ENCODE results near the gene ZDHHC20. TPM values are rescaled to one million over a fixed set of nuclear protein-coding genes. Genes with fewer than 3 reads are reported as not detected.

ZDHHC20 gene
- polyA plus RNA-seq, 4 donors = 17.8 to 68.8 (median 23.1) TPM

GRCh38 chr13:21338156-21338555 is 120.9 kb downstream of the ZDHHC20 start:
- H3K4me3 ChIP-seq (ENCODE audit: low read depth in 1 of 3, low read length in 3 of 3) = no peak overlapping the region
- WGBS, 3 donors = 87 to 91% (median 87%) methylated on average over 6 of the region's 6 CpGs
- no peaks in the 10 kb centered on the region for H3K36me3 ChIP-seq (ENCODE audit: control insufficient read depth in 3 of 3, insufficient read depth in 2 of 3, low read depth in 1 of 3, low read length in 3 of 3)
- H3K27ac ChIP-seq (ENCODE audit: low read depth in 1 of 3, low read length in 2 of 3) = no peak overlapping the region
- no peaks in the 10 kb centered on the region for H3K27me3 ChIP-seq (ENCODE audit: control insufficient read depth in 3 of 3, insufficient read depth in 3 of 3, low read length in 3 of 3)
- H3K9me3 ChIP-seq (ENCODE audit: control insufficient read depth in 2 of 2, insufficient read depth in 1 of 2, low read depth in 1 of 2, low read length in 1 of 2) = no peaks in the 10 kb centered on the region
- FAIRE-seq = no peak
- H3K4me1 ChIP-seq (ENCODE audit: control insufficient read depth in 3 of 3, insufficient read depth in 2 of 3, low read depth in 1 of 3, low read length in 2 of 3) = no peaks in the 10 kb centered on the region
- no peak for DNase-seq

- Histone ChIP-seq H3K27ac (ENCODE audit: low read depth in 1 of 3, low read length in 2 of 3) (no peak overlapping the region), H3K36me3 (ENCODE audit: control insufficient read depth in 3 of 3, insufficient read depth in 2 of 3, low read depth in 1 of 3, low read length in 3 of 3) (no peaks in the 10 kb centered on the region), H3K4me3 (ENCODE audit: low read depth in 1 of 3, low read length in 3 of 3) (no peak overlapping the region), H3K9me3 (ENCODE audit: control insufficient read depth in 2 of 2, insufficient read depth in 1 of 2, low read depth in 1 of 2, low read length in 1 of 2) (no peaks in the 10 kb centered on the region), H3K27me3 (ENCODE audit: control insufficient read depth in 3 of 3, insufficient read depth in 3 of 3, low read length in 3 of 3) (no peaks in the 10 kb centered on the region), H3K4me1 (ENCODE audit: control insufficient read depth in 3 of 3, insufficient read depth in 2 of 3, low read depth in 1 of 3, low read length in 2 of 3) (no peaks in the 10 kb centered on the region)
- FAIRE-seq = no peak
- 83 to 92% (median 86%) methylated on average over 10 of the region's 10 CpGs for WGBS, 3 donors
- no peak for DNase-seq
Measured at GRCh38 chr13:21336609-21337349, 122.3 kb downstream of the ZDHHC20 start.

DNA sequence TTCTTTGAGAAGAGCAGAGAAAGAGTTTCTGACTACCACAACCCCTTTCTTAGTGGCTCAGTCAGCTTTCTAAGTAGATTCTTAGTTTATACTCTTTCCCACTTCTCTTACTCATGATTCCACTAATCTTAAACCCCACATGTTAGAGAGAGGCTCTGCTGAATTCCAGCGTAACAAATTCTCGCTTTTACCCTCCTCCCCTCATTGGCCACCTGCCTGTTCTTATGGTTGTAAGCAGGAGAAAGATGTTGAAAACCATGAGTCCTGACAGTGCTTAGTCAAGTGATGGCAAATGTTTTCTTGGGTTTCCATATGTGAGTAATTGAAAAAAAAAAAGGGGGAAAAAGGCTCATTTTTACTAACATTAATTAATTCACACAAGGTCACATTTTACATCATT is 125.9 kb downstream of the ZDHHC20 start:
- 71 to 94% (median 72%) methylated on average over 2 of the region's 2 CpGs for WGBS, 3 donors
- Histone ChIP-seq H3K27me3 (ENCODE audit: control insufficient read depth in 3 of 3, insufficient read depth in 3 of 3, low read length in 3 of 3) (no peaks in the 10 kb centered on the region), H3K27ac (ENCODE audit: low read depth in 1 of 3, low read length in 2 of 3) (no peak overlapping the region), H3K4me1 (ENCODE audit: control insufficient read depth in 3 of 3, insufficient read depth in 2 of 3, low read depth in 1 of 3, low read length in 2 of 3) (no peaks in the 10 kb centered on the region), H3K9me3 (ENCODE audit: control insufficient read depth in 2 of 2, insufficient read depth in 1 of 2, low read depth in 1 of 2, low read length in 1 of 2) (no peaks in the 10 kb centered on the region), H3K36me3 (ENCODE audit: control insufficient read depth in 3 of 3, insufficient read depth in 2 of 3, low read depth in 1 of 3, low read length in 3 of 3) (no peaks in the 10 kb centered on the region), H3K4me3 (ENCODE audit: low read depth in 1 of 3, low read length in 3 of 3) (no peak overlapping the region)
- no peak for DNase-seq
- FAIRE-seq = no peak

GRCh38 chr13:21330126-21330861 is 128.8 kb downstream of the ZDHHC20 start:
- DNase-seq (no peak), FAIRE-seq (no peak)
- H3K27ac ChIP-seq (ENCODE audit: low read depth in 1 of 3, low read length in 2 of 3) = no peak overlapping the region
- H3K4me1 ChIP-seq (ENCODE audit: control insufficient read depth in 3 of 3, insufficient read depth in 2 of 3, low read depth in 1 of 3, low read length in 2 of 3) = no peaks in the 10 kb centered on the region
- no peak overlapping the region for H3K4me3 ChIP-seq (ENCODE audit: low read depth in 1 of 3, low read length in 3 of 3)
- H3K36me3 ChIP-seq (ENCODE audit: control insufficient read depth in 3 of 3, insufficient read depth in 2 of 3, low read depth in 1 of 3, low read length in 3 of 3) = no peaks in the 10 kb centered on the region
- H3K9me3 ChIP-seq (ENCODE audit: control insufficient read depth in 2 of 2, insufficient read depth in 1 of 2, low read depth in 1 of 2, low read length in 1 of 2) = no peaks in the 10 kb centered on the region
- WGBS, 3 donors = 52 to 63% (median 55%) methylated on average over 8 of the region's 8 CpGs
- H3K27me3 ChIP-seq (ENCODE audit: control insufficient read depth in 3 of 3, insufficient read depth in 3 of 3, low read length in 3 of 3) = no peaks in the 10 kb centered on the region

GRCh38 chr13:21328836-21329477 is 130.1 kb downstream of the ZDHHC20 start:
- H3K9me3 ChIP-seq (ENCODE audit: control insufficient read depth in 2 of 2, insufficient read depth in 1 of 2, low read depth in 1 of 2, low read length in 1 of 2) = no peaks in the 10 kb centered on the region
- DNase-seq = no peak
- WGBS, 3 donors = 64 to 87% (median 74%) methylated on average over 6 of the region's 6 CpGs
- H3K4me3 ChIP-seq (ENCODE audit: low read depth in 1 of 3, low read length in 3 of 3) = no peak overlapping the region
- H3K36me3 ChIP-seq (ENCODE audit: control insufficient read depth in 3 of 3, insufficient read depth in 2 of 3, low read depth in 1 of 3, low read length in 3 of 3) = no peaks in the 10 kb centered on the region
- no peaks in the 10 kb centered on the region for H3K27me3 ChIP-seq (ENCODE audit: control insufficient read depth in 3 of 3, insufficient read depth in 3 of 3, low read length in 3 of 3)
- no peaks in the 10 kb centered on the region for H3K4me1 ChIP-seq (ENCODE audit: control insufficient read depth in 3 of 3, insufficient read depth in 2 of 3, low read depth in 1 of 3, low read length in 2 of 3)
- FAIRE-seq = no peak
- no peak overlapping the region for H3K27ac ChIP-seq (ENCODE audit: low read depth in 1 of 3, low read length in 2 of 3)

- Histone ChIP-seq H3K27me3 (ENCODE audit: control insufficient read depth in 3 of 3, insufficient read depth in 3 of 3, low read length in 3 of 3) (no peaks in the 10 kb centered on the region), H3K9me3 (ENCODE audit: control insufficient read depth in 2 of 2, insufficient read depth in 1 of 2, low read depth in 1 of 2, low read length in 1 of 2) (no peaks in the 10 kb centered on the region), H3K27ac (ENCODE audit: low read depth in 1 of 3, low read length in 2 of 3) (no peak overlapping the region), H3K4me1 (ENCODE audit: control insufficient read depth in 3 of 3, insufficient read depth in 2 of 3, low read depth in 1 of 3, low read length in 2 of 3) (no peaks in the 10 kb centered on the region), H3K4me3 (ENCODE audit: low read depth in 1 of 3, low read length in 3 of 3) (no peak overlapping the region), H3K36me3 (ENCODE audit: control insufficient read depth in 3 of 3, insufficient read depth in 2 of 3, low read depth in 1 of 3, low read length in 3 of 3) (no peaks in the 10 kb centered on the region)
- 73 to 77% (median 75%) methylated on average over 6 of the region's 6 CpGs for WGBS, 3 donors
- FAIRE-seq (no peak), DNase-seq (no peak)
Measured at GRCh38 chr13:21328201-21328600, 130.9 kb downstream of the ZDHHC20 start.

GRCh38 chr13:21326155-21327031 is 132.7 kb downstream of the ZDHHC20 start:
- FAIRE-seq = no peak
- H3K36me3 ChIP-seq (ENCODE audit: control insufficient read depth in 3 of 3, insufficient read depth in 2 of 3, low read depth in 1 of 3, low read length in 3 of 3) = no peaks in the 10 kb centered on the region
- no peaks in the 10 kb centered on the region for H3K4me1 ChIP-seq (ENCODE audit: control insufficient read depth in 3 of 3, insufficient read depth in 2 of 3, low read depth in 1 of 3, low read length in 2 of 3)
- H3K27ac ChIP-seq (ENCODE audit: low read depth in 1 of 3, low read length in 2 of 3) = no peak overlapping the region
- DNase-seq = peak; percentile 30 to 57
- H3K9me3 ChIP-seq (ENCODE audit: control insufficient read depth in 2 of 2, insufficient read depth in 1 of 2, low read depth in 1 of 2, low read length in 1 of 2) = no peaks in the 10 kb centered on the region
- H3K27me3 ChIP-seq (ENCODE audit: control insufficient read depth in 3 of 3, insufficient read depth in 3 of 3, low read length in 3 of 3) = no peaks in the 10 kb centered on the region
- peak overlapping the region; percentile 12 to 68 (median 37) for H3K4me3 ChIP-seq (ENCODE audit: low read depth in 1 of 3, low read length in 3 of 3)
- WGBS, 3 donors = 9 to 29% (median 22%) methylated on average over 52 of the region's 52 CpGs

DNA sequence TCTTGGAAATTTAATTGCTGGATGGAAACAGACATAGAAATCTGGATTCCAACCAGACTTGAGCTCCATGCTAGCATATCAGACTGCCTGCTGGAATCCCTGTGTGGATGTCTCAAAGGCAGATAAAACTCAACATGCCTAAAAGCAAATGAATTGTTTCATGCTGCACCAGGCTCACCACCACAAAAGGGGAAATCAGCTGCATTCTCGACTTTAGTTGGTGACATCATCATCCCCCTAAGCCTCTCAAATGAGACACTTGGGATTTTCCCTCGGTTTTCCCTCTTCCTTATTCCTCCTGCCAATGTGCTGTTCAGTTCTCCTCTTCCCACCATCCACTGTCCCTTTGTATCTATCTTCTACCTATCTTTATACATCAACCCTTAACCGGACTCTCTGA is 134.3 kb downstream of the ZDHHC20 start:
- H3K27me3 ChIP-seq (ENCODE audit: control insufficient read depth in 3 of 3, insufficient read depth in 3 of 3, low read length in 3 of 3) = no peaks in the 10 kb centered on the region
- DNase-seq (no peak), FAIRE-seq (no peak)
- H3K9me3 ChIP-seq (ENCODE audit: control insufficient read depth in 2 of 2, insufficient read depth in 1 of 2, low read depth in 1 of 2, low read length in 1 of 2) = peaks cover 0 to 1% of the 10 kb centered on the region in 2 donors
- H3K27ac ChIP-seq (ENCODE audit: low read depth in 1 of 3, low read length in 2 of 3) = no peak overlapping the region
- H3K4me3 ChIP-seq (ENCODE audit: low read depth in 1 of 3, low read length in 3 of 3) = no peak overlapping the region
- no peaks in the 10 kb centered on the region for H3K36me3 ChIP-seq (ENCODE audit: control insufficient read depth in 3 of 3, insufficient read depth in 2 of 3, low read depth in 1 of 3, low read length in 3 of 3)
- no peaks in the 10 kb centered on the region for H3K4me1 ChIP-seq (ENCODE audit: control insufficient read depth in 3 of 3, insufficient read depth in 2 of 3, low read depth in 1 of 3, low read length in 2 of 3)
- WGBS, 3 donors = 49 to 72% (median 61%) methylated on average over 3 of the region's 3 CpGs

Measured in small intestine (tissue), 7 donors.